ENCODE results near the gene S100A8.

DNA sequence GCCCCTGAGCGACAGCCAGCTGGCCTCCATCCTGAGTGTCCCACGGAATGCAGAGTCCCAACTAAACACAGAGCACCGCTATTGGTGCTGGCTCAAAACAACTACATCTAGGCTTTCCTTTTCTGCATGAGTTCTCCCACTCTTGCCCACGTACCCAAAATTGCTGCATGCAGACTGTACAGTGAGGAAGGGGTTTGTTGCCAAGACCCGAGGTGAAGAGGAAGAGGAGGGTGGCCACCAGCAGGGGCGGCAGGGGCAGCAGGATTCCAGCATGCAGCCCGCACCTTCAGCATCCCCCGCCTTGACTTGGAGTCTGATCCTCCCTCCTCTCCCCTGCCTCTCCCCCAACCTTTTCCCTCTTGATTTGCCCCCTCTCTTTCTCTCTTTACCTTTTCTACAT lies 25.2 kb downstream of the S100A8 start:
- no peak for TF ChIP-seq EZH2phosphoT487 (IDR thresholded peaks at IDR 0.05; ENCODE audit: insufficient read depth, low read depth)
- no peak for TF ChIP-seq EZH2 (IDR thresholded peaks at IDR 0.05; ENCODE audit: insufficient read depth, poor library complexity, severe bottlenecking)
